Peyer's patch (tissue), 4 donors: ENCODE data around the gene ST8SIA5. TPM values are rescaled to one million over a fixed set of nuclear protein-coding genes. Genes with fewer than 3 reads are reported as not detected.

Experiments used
- DNase-seq, 3 donors: peaks; one replicate each; pipeline ENCODE4 v3.0.0-alpha.2; 2017 to 2019
- H3K27ac ChIP-seq, 4 donors: fragments of 200-600 bp; sonication (generic); one replicate each; pipeline ENCODE4 v1.5.1; 2016 to 2019
- H3K27me3 ChIP-seq, 2 donors: fragments of 200-600 bp; sonication (generic); one replicate each; pipeline ENCODE4 v1.5.1; 2019
- H3K36me3 ChIP-seq, 3 donors: fragments of 200-600 bp; sonication (generic); one replicate each; pipeline ENCODE4 v1.5.1; 2016 to 2019
- H3K4me1 ChIP-seq, 4 donors: fragments of 200-600 bp; sonication (generic); one replicate each; pipeline ENCODE4 v1.5.1; 2016 to 2019
- H3K4me3 ChIP-seq, 4 donors: fragments of 200-600 bp; sonication (generic); 1 replicate in 3 of 4; 2 replicates in 1 of 4; pipeline ENCODE4 v1.5.1; 2016 to 2019; ENCODE audit warnings: mild to moderate bottlenecking in 1 of 4
- H3K9me3 ChIP-seq, 4 donors: fragments of 200-600 bp; sonication (generic); one replicate each; pipeline ENCODE4 v1.5.1; 2016 to 2019; ENCODE audit warnings: mild to moderate bottlenecking in 1 of 4
- CTCF ChIP-seq, 6 experiments: fragments of 450-650 bp in 4 of 6; fragments of 200-600 bp in 2 of 6; sonication (generic) in 1 of 6; IDR thresholded peaks; one replicate each; pipeline ENCODE4 v1.5.1; 2017 to 2019; ENCODE audit warnings: antibody characterized with exemption in 6 of 6, mild to moderate bottlenecking in 3 of 6, moderate library complexity in 1 of 6
- POLR2A ChIP-seq, 2 donors: fragments of 450-650 bp; IDR thresholded peaks; one replicate each; pipeline ENCODE4 v1.5.1; 2017; ENCODE audit warnings: antibody characterized with exemption in 2 of 2, mild to moderate bottlenecking in 2 of 2, moderate library complexity in 2 of 2
- total RNA-seq, 4 donors: library from RNA; depleted of rRNA; stranded (reverse); fragments of >200 nt; gene quantifications; one replicate each; pipeline ENCODE4 v1.1.0, GENCODE V29; 2016

Gene ST8SIA5
- total RNA-seq, 4 donors from 2014 or later, result under 0.01 to 0.09 TPM; not detected in 2

- H3K4me1 ChIP-seq, result peaks cover 0 to 19% (median 2%) of the 10 kb centered on the region in 4 donors
- H3K27me3 ChIP-seq, result peaks cover 0 to 19% of the 10 kb centered on the region in 2 donors
- no peak for TF ChIP-seq CTCF (IDR thresholded peaks at IDR 0.05)
- TF ChIP-seq POLR2A (IDR thresholded peaks at IDR 0.05), result no peak
- no peak overlapping the region for H3K27ac ChIP-seq
- no peaks in the 10 kb centered on the region for H3K36me3 ChIP-seq
- no peak overlapping the region for H3K4me3 ChIP-seq
- no peak for DNase-seq
- no peaks in the 10 kb centered on the region for H3K9me3 ChIP-seq
Observed at GRCh38 chr18:46754188-46754587, 2.7 kb downstream of the ST8SIA5 start.

GRCh38 chr18:46751882-46752281 is 5.0 kb downstream of the ST8SIA5 start:
- no peak overlapping the region for H3K4me3 ChIP-seq
- TF ChIP-seq CTCF (IDR thresholded peaks at IDR 0.05) (no peak), POLR2A (IDR thresholded peaks at IDR 0.05) (no peak)
- DNase-seq, result no peak
- H3K4me1 ChIP-seq, result peaks cover 0 to 10% (median under 1%) of the 10 kb centered on the region in 4 donors
- H3K27ac ChIP-seq, result no peak overlapping the region
- H3K27me3 ChIP-seq, result peaks cover 0 to 9% of the 10 kb centered on the region in 2 donors
- H3K36me3 ChIP-seq, result no peaks in the 10 kb centered on the region
- H3K9me3 ChIP-seq, result no peaks in the 10 kb centered on the region

GRCh38 chr18:46750626-46751025 is 6.2 kb downstream of the ST8SIA5 start:
- H3K4me1 ChIP-seq, result no peaks in the 10 kb centered on the region
- TF ChIP-seq POLR2A (IDR thresholded peaks at IDR 0.05) (no peak), CTCF (IDR thresholded peaks at IDR 0.05) (no peak)
- no peaks in the 10 kb centered on the region for H3K9me3 ChIP-seq
- no peaks in the 10 kb centered on the region for H3K27me3 ChIP-seq
- H3K27ac ChIP-seq, result no peak overlapping the region
- no peak for DNase-seq
- H3K36me3 ChIP-seq, result no peaks in the 10 kb centered on the region
- no peak overlapping the region for H3K4me3 ChIP-seq

- Histone ChIP-seq H3K27ac (no peak overlapping the region), H3K27me3 (no peaks in the 10 kb centered on the region), H3K4me3 (no peak overlapping the region), H3K4me1 (no peaks in the 10 kb centered on the region), H3K36me3 (no peaks in the 10 kb centered on the region), H3K9me3 (no peaks in the 10 kb centered on the region)
- no peak for TF ChIP-seq CTCF (IDR thresholded peaks at IDR 0.05)
- TF ChIP-seq POLR2A (IDR thresholded peaks at IDR 0.05), result no peak
- DNase-seq, result no peak
Observed at GRCh38 chr18:46748466-46748865, 8.4 kb downstream of the ST8SIA5 start.

- no peak overlapping the region for H3K4me3 ChIP-seq
- H3K27me3 ChIP-seq, result no peaks in the 10 kb centered on the region
- H3K36me3 ChIP-seq, result no peaks in the 10 kb centered on the region
- DNase-seq, result no peak
- H3K27ac ChIP-seq, result no peak overlapping the region
- H3K4me1 ChIP-seq, result no peaks in the 10 kb centered on the region
- no peaks in the 10 kb centered on the region for H3K9me3 ChIP-seq
- no peak for TF ChIP-seq CTCF (IDR thresholded peaks at IDR 0.05)
- TF ChIP-seq POLR2A (IDR thresholded peaks at IDR 0.05), result no peak
Observed at GRCh38 chr18:46740046-46740445, 16.8 kb downstream of the ST8SIA5 start.

GRCh38 chr18:46738491-46738890 is 18.4 kb downstream of the ST8SIA5 start:
- Histone ChIP-seq H3K4me3 (no peak overlapping the region), H3K27ac (no peak overlapping the region), H3K36me3 (no peaks in the 10 kb centered on the region), H3K4me1 (no peaks in the 10 kb centered on the region), H3K27me3 (no peaks in the 10 kb centered on the region), H3K9me3 (no peaks in the 10 kb centered on the region)
- TF ChIP-seq CTCF (IDR thresholded peaks at IDR 0.05) (no peak), POLR2A (IDR thresholded peaks at IDR 0.05) (no peak)
- DNase-seq, result no peak
